Astrocyte (in vitro differentiated cells and primary cell): ENCODE data around the gene SNED1.

Experiments
- CTCF ChIP-seq: IDR thresholded peaks from 2 replicates; pipeline ENCODE4 v1.5.1; 2011; ENCODE audit warnings: low read depth, mild to moderate bottlenecking, inconsistent platforms, low read length, moderate library complexity; ENCODE audit not compliant: insufficient read depth
- EZH2 ChIP-seq: IDR thresholded peaks from 2 replicates; pipeline ENCODE4 v1.6.1; 2012; ENCODE audit warnings: mild to moderate bottlenecking, low read length, inconsistent platforms; ENCODE audit not compliant: insufficient read depth

GRCh38 chr2:241139531-241140444 lies 141.4 kb downstream of the SNED1 start:
- TF ChIP-seq CTCF, result no peak
- TF ChIP-seq EZH2, result no peak
